CD4-positive, alpha-beta T cell treated with Interleukin-1 beta for 1 hour (primary cell): ENCODE data around the gene ANKLE2.

Source experiments
- DNase-seq, 2 donors: peaks; one replicate each; pipeline ENCODE4 v3.0.0-alpha.2; 2020 to 2022

ANKLE2 gene

GRCh38 chr12:132743831-132744230 lies 17.8 kb downstream of the ANKLE2 start:
- DNase-seq = no peak

DNA sequence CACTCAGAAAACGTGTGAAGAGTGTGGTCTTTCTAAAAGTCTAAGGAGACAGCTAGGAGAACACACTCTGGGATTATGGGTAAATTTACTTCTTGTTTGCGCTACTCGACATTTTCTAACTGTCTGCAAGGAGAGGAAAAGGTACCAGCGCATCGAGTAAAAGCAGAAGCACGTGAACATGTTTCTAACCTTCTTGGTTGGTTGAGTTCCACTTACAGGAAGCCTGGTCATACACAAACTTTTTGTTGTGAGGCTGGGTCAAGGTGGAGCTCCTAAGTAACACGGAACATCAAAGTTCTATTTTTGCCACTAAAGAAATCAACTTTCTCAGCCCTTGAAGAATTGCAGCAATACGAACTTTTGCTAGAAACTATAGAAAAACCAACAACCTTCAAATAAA lies 20.0 kb downstream of the ANKLE2 start:
- DNase-seq = no peak

- no peak for DNase-seq
These were observed 21.0 kb downstream of the ANKLE2 start for GRCh38 chr12:132740652-132741051.

- no peak for DNase-seq
These were observed 21.4 kb downstream of the ANKLE2 start for GRCh38 chr12:132740313-132740646.

- DNase-seq = no peak
These were observed 21.9 kb downstream of the ANKLE2 start for GRCh38 chr12:132739600-132740312.

DNA sequence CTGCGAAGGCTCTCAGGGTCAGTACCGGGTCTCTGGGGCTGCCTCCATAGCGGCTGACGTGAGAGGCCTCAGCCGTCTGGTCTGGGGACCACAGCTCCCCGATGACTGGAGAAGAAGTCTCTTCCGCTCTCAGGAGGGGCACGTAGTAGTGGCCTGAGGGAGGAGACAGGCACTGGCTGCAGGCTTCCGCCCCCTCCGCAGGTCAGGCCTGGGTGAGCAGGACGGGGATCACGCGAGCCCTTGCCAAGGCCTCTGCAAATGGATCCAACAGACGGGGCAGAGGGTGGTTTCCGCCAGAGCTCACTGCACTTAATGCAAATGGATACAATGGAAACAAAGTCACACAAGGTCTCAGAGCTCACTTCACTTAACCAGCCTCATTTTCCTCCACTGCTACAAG lies 24.7 kb downstream of the ANKLE2 start:
- DNase-seq = no peak

GRCh38 chr12:132736378-132736777 lies 25.3 kb downstream of the ANKLE2 start:
- DNase-seq = no peak

DNA sequence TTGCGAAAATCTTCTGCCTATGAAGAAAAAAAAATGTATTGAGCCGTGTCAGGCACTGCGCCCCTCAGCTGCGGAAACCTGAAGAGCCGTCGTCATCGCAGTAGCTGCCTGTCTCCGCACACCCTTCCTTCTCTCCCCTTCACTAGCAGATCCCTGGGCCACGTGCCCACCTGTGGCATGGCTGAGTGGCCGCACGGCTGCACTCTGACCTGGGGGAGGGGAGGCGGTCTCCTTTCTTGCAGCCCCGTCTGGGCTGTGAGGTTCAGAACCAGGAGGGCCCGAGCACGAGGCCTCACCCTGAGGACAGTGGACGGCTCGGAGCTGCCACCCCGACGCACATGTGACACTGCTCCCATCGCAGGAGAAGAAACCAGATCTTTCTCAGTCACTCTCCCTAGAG lies 26.1 kb downstream of the ANKLE2 start:
- no peak for DNase-seq

DNA sequence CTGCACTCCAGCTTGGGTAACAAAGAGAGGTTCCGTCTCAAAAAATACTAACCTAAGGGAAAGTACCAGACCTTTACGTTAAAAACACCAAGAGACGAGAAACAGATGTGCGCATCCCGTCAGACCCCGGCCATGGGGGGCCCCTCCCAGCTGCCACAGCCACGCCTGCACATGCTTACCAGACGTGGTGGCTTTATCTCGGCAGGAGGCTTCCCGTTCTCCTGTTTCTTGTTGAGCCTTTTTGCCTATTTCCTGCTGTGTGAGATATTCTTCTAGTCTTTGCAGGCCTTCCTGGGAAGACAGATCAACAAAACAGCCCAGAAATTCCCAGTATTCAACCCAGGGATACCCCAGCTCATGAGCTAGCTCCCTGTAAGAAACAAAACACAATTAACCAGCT lies 27.4 kb downstream of the ANKLE2 start:
- no peak for DNase-seq

DNA sequence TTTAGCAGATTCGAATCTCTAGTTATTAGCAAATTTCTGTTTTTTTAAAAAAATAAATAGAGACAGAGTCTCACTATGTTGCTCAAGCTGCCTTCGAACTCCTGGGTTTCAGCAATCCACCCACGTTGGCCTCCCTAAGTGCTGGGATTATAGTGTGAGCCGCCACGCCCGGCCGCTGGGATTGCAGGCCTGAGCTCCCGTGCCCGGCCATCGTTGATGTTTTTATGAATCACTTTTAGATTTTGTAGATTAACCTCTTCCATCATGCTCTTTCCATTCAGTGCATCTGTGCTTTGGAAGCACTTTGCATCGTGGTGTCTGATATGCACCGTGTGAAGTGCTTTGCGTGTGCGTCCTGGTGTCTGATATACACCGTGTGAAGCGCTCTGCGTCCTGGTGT lies 30.1 kb downstream of the ANKLE2 start:
- no peak for DNase-seq

GRCh38 chr12:132730353-132730752 lies 31.3 kb downstream of the ANKLE2 start:
- DNase-seq = no peak

GRCh38 chr12:132729541-132730320 lies 31.9 kb downstream of the ANKLE2 start:
- DNase-seq = no peak

- no peak for DNase-seq
These were observed 33.1 kb downstream of the ANKLE2 start for GRCh38 chr12:132728502-132728901.

DNA sequence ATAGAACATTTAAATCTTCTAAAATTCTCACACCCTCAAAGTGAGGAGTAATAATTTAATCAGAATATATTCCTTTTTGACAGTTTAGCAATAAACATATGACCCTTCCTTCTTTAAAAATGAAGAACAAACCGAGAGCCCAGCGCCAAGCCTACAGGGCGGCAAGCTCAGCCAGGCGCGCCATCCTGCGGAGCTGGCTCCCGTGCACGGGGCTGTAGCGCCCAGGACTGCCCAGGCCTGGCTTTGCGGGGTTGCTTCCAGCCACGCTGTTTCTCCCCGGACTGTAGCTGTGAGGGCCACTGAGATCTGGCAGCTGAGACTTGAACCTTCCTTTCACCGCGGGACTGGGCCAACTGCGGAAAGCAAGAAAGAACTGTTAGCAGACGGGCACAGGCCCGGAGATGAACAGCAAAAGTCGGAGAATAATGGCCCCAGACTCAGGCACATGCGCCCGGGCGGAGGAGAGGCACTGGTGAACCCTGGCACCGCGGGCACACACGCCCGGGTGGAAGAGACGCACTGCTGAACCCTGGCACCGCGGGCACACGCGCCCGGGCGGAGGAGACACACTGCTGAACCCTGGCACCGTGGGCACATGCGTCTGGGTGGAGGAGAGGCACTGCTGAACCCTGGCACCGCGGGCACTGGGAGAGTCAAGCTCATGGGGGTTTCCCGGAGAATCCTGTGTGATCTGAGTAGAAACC lies 34.4 kb downstream of the ANKLE2 start:
- no peak for DNase-seq

DNA sequence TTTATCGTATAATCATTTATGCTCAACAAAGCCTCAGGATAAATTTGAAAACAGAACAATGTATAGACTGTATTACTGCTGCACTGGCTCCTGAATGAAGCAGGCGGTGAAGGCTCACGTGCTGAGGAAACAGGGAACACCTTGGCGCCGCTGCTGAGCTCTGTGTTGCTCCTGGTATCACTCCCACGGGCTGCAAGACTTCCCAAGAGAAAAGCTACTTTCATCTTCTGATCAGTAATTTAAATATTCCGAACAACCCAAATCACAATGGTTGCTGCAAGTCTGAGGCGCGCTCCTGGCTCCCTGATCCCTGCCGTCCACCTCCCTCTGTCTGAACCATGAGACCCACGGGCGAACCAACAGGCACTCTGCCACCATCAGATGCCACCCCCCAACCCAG lies 35.2 kb downstream of the ANKLE2 start:
- no peak for DNase-seq

DNA sequence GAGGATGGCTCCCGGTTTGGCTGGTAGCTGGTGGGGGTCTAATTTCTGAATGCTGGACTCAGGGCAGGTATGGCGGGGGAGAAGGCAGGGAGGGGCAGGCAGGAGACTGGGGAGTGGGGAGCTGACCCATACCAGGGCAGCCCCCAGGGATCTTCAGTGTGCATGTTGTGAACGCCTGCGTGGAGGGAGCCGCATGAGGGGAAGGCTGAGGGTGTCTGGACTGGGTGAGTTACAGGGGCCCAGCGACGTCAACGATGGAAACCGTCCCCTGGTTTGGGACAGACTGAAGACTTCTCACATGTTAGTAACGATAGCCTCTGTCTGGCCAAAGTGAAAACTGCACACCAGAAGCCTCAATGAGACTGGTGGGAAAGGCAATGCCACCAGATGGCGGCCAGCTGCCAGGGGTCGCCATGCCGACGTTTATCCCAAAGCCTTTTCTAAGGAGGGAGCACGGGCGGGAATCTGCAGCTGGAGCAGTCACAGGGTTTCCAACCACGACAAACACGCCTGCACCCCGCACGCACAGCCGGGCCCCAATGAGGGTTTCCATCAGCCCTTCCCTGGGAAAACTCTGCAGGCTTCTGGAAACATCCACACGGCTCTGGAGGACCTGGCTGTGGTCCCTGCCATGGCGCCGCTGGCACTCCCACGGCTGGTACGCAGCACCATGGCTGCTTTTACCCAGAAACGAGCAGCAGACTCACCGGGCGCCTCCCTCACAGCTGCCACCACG lies 37.0 kb downstream of the ANKLE2 start:
- no peak for DNase-seq

DNA sequence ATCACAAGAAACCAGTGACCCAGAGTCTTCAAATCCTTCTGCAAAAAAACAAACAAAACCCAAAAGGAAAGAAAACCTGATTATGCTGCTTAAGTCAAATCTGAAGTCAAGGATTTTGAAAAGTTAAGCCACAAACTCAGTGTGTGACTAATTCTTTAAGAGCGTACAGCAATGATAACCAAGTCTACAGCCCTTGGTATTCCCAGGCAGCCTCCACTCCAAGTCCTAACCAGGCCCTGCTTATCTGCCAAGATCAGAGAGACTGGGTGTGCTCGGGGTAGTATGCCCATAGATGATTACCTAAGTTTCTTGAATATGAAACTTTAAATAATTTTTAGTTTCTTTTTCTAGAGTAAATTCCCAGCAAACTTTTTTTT lies 37.9 kb downstream of the ANKLE2 start:
- DNase-seq = no peak

GRCh38 chr12:132723015-132723763 lies 38.4 kb downstream of the ANKLE2 start:
- DNase-seq = no peak

GRCh38 chr12:132720606-132721345 lies 40.9 kb downstream of the ANKLE2 start:
- DNase-seq = no peak

GRCh38 chr12:132719954-132720324 lies 41.7 kb downstream of the ANKLE2 start:
- no peak for DNase-seq

DNA sequence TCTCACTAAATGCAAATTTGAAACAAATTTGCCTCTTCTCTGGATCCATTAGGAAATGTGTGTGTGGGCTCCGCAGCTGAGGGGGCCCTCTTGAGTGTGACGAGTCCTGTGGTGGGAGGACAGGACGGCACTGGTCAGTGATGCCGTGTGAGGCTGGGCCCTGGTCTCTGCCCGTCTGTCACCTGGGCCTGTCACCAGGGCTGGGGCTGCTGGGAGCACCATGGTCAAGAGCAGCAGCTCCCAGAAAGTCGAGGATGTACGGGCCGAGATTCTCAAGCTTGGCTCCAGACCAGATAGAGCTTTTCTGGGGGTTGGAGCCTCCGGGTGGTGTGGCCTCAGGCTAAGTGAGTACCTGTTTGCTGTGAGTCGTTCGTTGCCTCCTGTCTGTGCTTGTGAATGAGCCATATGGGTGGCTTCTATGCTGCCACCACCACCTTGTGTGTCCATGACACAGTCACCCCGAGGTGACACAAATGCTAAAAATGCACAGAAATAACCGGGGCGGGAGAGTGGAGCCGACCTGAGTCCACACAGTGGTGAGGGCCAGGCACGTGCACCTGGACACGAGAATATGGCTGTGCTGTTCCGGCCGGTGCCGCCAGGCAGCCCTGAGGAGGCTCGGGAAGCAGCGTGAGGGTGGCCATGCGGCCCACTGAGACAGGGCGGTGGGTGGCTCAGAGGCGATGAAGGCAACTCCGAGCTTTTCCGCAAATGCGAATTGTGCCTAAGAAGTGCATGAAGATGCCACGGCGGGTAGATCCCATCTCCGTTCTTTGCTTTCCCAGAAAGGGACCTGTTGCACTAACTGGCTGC lies 42.3 kb downstream of the ANKLE2 start:
- DNase-seq = no peak
